HS-27A (cell line): ENCODE measurements around the gene TAOK1.

ENCODE experiments used
- DNase-seq: peaks from one replicate; pipeline ENCODE4 v3.0.0-alpha.2; 2012; ENCODE audit warnings: low read depth, missing footprints

The TAOK1 gene

GRCh38 chr17:29571486-29571882 lies 181.3 kb downstream of the TAOK1 start:
- DNase-seq = no peak

- DNase-seq = no peak
Observed at GRCh38 chr17:29571883-29572681, 181.9 kb downstream of the TAOK1 start.

GRCh38 chr17:29572691-29573557 lies 182.8 kb downstream of the TAOK1 start:
- no peak for DNase-seq

- no peak for DNase-seq
Observed at GRCh38 chr17:29573558-29573869, 183.4 kb downstream of the TAOK1 start.

GRCh38 chr17:29573871-29574731 lies 183.9 kb downstream of the TAOK1 start:
- DNase-seq = no peak

GRCh38 chr17:29574732-29575510 lies 184.8 kb downstream of the TAOK1 start:
- DNase-seq = no peak

- no peak for DNase-seq
Observed at GRCh38 chr17:29575511-29576213, 185.5 kb downstream of the TAOK1 start.

GRCh38 chr17:29576214-29577000 lies 186.2 kb downstream of the TAOK1 start:
- DNase-seq = no peak

- no peak for DNase-seq
Observed at GRCh38 chr17:29577001-29577370, 186.8 kb downstream of the TAOK1 start.

GRCh38 chr17:29577385-29578211 lies 187.4 kb downstream of the TAOK1 start:
- no peak for DNase-seq

- no peak for DNase-seq
Observed at GRCh38 chr17:29578626-29579485, 188.7 kb downstream of the TAOK1 start.

- no peak for DNase-seq
Observed at GRCh38 chr17:29579866-29580771, 190.0 kb downstream of the TAOK1 start.

- DNase-seq = no peak
Observed at GRCh38 chr17:29581583-29582253, 191.6 kb downstream of the TAOK1 start.

- no peak for DNase-seq
Observed at GRCh38 chr17:29582254-29582765, 192.1 kb downstream of the TAOK1 start.

- no peak for DNase-seq
Observed at GRCh38 chr17:29582772-29583171, 192.6 kb downstream of the TAOK1 start.
